NCI-H1105 treated with DMSO at 0.1 percent for 48 hours (cell line): ENCODE data around the gene PPP1R14C.

Experiments used
- DNase-seq: peaks from one replicate; lab custom pipeline; 2025; lab: John Stamatoyannopoulos, UW

Gene PPP1R14C

DNA sequence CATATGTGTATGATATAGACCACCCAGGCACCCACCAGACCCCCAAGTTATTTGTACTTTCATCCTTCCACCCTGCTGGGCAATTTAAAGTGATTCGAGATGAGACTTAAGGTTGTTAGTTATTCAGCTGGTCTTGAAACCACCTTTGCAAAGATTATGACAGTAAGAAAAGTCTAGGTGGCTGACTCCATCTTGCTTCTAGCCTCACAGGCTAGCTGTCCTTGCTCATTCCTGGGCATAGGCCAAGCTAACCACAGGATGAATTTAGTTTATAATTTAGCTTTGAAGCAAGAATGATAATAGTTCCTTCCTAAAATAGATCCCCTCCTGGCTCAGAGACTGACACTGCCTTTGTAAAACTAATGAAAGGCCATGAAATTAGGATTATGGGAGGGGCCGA, 154.0 kb downstream of the PPP1R14C start:
- DNase-seq: no peak

- no peak for DNase-seq
Measured at GRCh38 chr6:150297327-150298029, 154.6 kb downstream of the PPP1R14C start.

DNA sequence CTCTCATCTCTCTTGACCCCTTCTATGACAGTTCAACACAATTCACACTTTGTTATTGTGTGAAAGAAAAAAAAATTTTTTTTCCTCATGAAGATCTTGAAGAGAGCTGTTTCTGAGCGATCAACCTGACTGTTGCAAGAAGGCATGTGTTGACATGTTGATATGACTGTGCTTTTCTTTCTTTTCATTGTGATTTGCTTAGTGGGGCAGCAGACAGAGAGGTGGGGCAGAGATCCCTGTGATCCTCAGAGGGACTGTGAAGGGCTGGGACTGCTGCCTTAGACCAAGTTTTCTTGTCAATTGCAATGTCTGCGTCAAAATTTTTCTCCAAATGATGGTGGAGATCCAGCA, 155.2 kb downstream of the PPP1R14C start:
- DNase-seq: no peak

DNA sequence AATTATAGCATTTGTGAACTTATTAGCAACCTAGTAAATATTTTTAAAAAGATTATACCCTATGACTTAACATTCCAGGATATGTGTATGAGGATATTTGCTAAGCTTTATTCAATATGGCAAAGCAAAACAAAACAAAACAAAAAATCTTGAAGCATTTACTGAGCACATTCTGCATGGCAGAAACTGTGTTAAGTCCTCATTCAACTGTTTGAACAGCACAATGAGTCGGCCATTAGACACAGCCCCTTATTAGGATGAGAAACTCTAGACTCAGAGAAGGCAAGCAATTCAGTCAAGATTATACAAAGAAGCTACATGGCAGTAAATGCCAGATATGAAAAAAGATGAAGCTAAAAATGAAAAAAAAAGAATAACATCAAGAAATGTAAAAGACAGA, 155.8 kb downstream of the PPP1R14C start:
- DNase-seq: no peak
